Stimulated activated CD8-positive, alpha-beta memory T cell treated with anti-CD3 and anti-CD28 coated beads, Interleukin-15, amount 100 ng/mL, for 24 hours (primary cell): ENCODE results near the gene RNGTT.
"Not testable (repeated sequence)": the region's sequence is repeated elsewhere in the genome, so short reads cannot be mapped to it uniquely, and the experiment has no call there.

Source experiments
- DNase-seq: peaks from one replicate; pipeline ENCODE4 v3.0.0-alpha.2; 2020; ENCODE audit warnings: low read depth

RNGTT gene

DNA sequence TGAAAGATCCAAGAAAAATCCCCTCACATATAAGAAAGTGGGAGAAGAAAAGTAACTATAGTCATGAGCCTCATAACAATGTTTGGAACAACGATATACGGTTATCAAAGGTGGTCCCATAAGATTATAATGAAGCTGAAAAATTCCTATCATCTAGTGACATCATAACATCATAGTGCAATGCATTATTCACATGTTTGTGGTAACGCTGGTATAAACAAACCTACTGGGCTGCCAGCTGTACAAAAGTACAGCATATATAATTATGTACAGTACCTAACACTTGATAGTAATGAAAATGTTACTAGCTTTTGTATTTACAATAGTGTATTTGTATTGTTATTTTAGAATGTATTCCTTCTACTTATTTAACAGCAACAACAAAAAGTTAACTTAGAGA lies 240.7 kb downstream of the RNGTT start:
- no peak for DNase-seq

DNA sequence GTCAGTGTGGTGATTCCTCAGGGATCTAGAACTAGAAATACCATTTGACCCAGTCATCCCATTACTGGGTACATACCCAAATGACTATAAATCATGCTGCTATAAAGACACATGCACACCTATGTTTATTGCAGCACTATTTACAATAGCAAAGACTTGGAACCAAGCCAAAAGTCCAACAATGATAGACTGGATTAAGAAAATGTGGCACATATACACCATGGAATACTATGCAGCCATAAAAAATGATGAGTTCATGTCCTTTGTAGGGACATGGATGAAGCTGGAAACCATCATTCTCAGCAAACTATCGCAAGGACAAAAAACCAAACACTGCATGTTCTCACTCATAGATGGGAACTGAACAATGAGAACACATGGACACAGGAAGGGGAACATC lies 247.0 kb downstream of the RNGTT start:
- DNase-seq = not testable (repeated sequence)

DNA sequence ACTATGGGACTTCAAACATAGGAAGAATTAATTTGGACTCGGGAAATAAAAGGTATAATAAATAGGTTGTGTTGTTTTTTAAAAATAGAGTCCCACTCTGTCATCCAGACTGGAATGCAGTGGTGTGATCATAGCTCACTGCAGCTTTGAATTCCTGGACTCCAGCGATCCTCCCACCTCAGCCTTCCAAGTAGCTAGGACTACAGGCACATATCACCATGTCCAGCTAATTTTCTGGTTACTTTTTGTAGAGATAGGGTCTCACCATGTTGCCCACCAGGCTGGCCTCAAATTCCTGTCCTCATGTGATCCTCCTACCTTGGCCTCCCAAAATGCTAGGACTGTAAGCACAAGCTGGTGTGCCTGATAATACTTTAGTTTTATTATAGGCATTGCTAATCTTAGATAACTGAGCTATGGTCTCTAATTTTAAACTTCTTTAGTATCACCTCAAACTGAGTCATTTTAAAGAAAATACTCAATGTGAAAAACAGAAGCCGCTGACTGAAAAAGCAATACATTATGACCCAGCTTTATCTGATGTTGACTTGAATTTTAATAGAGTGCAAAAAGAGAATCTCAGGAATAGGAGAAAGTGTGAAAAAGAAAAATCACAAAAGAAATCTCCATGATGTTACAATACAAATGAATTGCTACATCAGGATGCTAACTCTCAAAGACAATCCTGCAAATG lies 251.0 kb downstream of the RNGTT start:
- no peak for DNase-seq

DNA sequence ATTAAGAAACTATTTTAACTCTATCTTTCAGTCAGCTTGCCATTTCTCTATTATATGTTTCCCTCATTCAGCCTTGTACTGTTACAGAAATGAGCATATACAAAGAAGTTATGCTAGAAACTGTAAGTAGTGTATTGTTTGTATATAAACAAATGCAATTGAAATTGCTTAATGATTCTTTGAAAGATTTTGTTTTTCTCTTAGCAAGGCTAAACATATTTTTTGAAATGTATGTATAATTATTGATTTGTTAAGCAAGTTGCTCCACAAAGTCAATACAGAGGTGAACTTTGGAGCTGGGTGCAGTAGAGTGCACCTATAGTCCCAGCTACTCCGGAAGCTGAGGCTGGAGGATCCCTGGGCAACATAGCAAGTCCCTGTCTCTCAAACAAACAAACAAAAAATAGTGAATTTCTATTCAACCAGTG lies 253.6 kb downstream of the RNGTT start:
- DNase-seq = no peak

DNA sequence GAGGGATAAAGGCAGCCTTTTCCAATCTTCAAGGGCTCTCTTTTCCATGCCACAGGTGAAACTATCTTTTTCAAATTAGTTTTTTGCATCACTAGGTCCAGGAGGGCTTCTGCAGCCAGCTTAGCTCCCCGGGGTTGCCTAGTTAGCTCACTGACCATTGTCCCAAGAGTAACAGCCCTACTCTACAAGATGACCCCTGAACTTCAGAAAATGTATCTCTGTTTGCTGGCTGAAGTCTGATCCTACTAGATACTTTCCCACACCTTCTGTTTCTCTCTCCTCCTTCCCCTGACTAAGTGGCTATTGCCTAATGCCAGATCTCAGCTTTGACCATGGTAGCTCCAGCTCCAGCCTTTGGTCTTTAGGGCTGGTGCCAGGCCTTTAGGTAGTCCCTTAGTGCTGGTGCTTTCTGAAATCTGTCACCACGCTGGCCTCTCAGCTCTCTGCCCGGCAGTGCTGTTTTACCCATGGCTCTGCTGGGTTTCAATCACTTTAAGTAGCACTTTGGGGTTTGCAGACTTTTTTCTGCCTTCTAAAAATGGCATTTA lies 255.1 kb downstream of the RNGTT start:
- DNase-seq = no peak

DNA sequence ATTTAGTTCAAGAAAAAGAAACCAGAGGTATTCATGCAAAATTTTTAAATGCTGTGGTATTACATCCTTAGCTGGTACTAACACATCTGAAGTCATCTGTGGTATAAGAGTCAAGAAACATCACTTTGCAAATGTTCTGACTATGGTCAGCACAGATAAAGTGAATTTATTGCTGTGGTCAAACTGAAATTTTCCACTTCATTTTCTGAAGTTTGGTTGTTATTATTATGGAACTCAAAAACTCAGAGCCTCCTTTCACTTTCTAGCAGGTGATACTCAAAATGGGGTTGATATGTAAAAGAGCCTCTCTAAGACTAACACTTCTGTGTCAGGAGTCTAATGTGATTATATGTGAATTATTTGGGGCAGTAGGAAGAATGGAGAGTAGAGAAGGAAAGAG lies 257.8 kb downstream of the RNGTT start:
- DNase-seq = no peak

DNA sequence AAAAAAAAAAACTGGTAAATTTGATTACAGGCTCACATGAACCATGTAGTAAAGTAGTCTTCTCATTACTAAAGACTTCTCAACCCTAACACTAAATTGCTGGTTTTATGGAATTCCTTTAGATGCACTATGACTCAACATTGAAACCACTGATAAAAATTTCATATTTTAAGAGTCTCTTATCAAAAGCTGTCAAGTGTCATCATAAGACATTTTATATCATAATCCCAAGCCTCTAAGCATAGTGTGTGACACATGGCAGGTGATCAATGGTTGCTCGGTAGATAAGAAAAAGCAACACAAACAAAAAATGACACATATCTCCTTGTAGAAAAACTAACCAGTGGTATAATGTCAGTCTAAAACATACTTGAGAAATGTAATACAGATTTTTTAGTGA lies 258.4 kb downstream of the RNGTT start:
- no peak for DNase-seq

DNA sequence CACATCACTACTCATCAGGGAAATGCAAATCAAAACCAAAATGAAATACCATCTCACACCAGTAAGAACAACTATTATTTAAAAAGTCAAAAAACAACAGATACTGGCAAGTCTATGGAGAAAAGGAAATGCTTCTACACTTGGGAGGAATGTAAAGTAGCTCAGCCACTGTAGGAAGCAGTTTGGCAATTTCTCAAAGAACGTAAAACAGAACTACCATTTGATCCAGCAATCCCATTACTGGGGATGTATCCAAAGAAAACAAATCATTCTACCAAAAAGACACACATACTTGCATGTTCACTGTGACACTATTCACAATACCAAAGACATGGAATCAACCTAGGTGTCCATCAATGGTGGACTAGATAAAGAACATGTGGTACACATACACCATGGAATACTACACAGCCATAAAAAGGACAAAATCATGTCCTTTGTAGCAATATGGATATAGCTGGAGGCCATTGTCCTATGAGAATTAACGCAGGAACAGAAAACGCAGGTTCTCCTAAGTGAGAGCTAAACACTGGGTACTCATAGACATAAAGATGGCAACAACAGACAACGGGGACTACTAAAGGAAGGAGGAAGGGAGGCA lies 260.4 kb downstream of the RNGTT start:
- DNase-seq = no peak

DNA sequence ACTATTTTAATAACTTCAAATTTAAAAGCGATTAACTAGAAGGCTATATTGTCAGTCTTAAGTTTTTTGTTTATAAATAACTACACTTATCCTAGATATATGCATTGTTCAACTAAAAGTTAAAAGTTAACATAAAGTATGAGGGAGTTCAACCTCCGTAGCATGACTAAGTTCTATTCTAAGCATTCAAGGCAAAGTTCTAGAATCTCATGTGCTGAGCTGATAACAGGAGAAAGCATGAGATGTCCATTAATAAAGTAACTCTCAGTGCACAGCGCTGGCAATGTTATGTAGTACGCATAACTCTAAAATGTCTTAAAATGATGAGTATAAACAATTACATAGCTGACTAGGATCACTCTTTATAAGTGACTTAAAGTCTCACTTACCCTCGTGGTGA lies 264.8 kb downstream of the RNGTT start:
- DNase-seq = no peak

DNA sequence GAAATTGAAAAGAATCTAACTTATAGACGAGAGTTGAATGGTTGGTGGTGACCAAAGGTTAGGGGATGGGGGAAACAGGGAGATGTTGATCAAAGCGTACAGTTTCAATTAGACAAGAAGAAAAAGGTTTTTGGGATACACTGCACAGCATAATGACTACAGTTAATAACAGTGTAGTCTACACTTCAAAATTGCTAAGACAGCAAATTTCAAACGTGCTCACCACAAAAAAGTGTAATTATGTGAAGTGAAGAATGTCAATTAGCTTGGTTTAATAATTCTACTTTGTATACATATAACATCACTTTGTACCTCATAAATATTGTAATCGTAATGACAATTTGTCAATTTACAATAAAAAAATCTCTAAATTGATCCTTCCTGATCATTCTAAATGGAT lies 267.5 kb downstream of the RNGTT start:
- DNase-seq = no peak

DNA sequence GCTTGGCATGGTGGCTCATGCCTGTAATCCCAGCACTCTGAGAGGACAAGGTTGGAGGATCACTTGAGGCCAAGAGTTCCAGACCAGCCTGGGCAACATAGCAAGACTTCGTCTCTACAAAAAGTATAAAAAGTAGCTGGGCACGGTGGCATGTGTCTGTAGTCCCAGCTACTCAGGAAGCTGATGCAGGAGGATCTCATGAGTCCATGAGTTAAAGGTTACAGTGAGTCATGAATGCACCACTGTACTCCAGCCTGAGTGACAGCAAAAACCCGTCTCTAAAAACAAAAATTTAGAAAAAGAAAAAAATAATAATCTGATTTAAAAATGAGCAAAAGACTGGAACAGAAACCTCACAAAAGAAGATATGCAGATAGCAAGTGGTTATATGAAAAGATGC lies 279.7 kb downstream of the RNGTT start:
- DNase-seq = no peak

DNA sequence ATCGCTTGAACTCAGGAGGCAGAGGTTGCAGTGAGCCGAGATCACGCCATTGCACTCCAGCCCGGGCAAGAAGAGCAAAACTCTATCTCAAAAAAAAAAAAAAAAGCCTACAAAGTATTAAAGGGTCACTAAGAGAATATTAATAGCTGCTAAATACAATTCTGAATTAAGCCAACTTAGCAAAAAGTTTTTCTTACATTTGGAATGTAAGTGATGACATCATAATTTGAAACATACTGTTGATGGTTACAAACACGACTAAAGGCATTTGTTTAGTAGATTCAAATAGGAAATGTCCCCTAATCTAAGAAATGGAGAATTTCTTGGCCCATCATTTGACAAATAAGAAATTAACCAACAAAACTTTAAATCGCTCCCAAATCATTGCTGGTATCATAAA lies 282.8 kb downstream of the RNGTT start:
- DNase-seq = no peak

DNA sequence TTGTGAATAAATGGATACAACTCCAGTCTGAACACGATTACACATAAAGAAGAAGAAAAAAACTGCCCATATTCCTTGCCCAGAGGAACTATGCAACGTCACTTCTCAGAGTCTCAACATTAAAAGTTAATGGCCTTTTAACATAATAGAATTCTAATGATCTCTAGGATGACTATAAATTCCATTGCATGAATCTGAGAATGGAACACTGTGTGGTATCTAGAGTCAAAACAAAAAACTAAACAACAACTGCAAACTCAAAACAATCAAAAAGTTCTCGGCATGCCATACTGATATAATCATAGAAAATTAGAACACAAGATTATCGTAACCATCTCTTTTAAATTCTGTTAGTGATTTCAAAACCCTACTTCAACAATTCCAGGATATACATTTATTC lies 283.6 kb downstream of the RNGTT start:
- DNase-seq = no peak

DNA sequence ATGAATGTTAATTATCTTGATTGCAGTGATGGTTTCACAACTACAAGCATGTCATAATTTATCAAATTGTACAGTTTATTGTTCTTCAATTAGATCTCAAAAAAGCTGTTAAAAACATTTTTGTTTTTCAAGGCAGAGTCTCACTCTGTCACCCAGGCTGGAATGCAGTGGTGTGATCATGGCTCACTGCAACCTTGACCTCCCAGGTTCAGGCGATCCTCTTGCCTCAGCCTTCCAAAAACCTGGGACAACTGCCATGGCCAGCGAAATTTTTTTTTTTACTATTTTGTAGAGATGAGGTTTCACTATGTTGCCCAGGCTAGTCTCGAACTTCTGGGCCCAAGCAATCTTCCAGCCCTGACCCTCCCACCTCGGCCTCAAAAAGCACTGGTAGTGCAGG lies 286.1 kb downstream of the RNGTT start:
- DNase-seq = no peak

DNA sequence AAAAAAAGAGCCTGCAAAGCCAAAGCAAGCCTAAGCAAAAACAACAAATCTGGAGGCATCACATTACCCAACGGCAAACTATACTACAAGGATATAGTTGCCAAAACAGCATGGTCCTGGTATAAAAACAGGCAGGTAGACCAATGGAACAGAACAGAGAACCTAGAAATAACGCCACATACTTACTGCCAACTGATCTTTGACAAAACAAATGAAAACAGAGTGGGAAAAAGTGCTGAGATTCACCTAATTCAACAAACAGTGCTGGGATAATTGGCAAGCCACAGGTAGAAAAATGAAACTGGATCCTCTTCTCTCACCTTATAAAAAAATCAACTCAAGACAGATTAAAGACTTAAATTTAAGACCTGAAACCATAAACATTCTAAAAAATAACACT lies 291.8 kb downstream of the RNGTT start:
- no peak for DNase-seq

DNA sequence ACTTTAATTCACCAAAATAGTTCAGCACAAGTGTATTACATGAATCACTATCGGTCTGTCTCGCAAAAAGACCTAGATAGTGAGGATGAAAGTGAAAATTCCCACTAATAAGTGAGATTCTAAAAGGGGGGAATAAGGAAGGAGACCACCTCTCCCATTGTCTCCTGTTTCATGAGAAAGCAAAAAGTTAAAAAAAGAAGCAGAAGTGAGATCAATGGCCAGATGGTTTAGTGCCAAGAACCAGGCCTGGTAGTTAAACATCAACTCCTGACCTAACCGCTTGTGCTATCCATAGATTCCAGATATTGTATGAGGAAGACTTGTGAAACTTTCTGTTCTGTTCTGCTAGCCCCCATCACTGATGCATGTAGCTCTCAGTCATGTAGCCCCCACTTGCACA lies 293.0 kb downstream of the RNGTT start:
- DNase-seq = no peak

DNA sequence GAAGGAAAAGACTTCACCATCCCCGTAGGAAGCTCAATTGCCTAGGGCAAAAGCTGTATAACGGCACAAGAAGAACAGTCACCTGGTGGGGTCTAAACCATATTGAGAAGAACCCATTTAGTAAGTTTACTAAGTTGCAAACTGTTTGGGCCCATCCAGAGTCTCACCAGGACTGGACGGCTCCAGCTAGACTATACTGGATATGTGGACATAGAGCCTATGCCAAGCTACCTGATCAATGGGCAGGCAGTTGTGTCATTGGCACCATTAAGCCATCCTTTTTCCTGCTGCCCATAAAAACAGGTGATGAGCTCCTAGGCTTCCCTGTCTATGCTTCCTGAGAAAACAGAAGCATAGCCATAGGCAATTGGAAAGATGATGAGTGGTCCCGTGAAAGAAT lies 293.9 kb downstream of the RNGTT start:
- DNase-seq = no peak

DNA sequence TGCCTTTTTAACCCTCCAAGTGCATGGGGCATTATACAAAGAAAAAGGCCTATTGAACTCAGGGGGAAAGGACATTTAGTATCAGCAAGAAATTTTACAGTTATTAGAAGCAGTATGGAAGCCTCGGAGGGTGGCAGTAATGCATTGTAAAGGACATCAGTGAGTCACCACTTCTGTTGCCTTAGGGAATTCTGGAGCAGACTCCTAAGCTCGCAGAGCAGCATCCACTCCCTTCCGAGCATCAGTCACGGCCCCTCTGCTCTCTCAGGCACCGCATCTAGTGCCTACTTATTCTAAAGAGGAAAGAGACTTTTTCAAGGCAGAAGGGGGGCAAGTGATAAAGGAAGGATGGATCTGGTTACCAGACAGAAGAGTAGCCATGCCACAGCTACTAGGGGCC lies 296.5 kb downstream of the RNGTT start:
- no peak for DNase-seq

DNA sequence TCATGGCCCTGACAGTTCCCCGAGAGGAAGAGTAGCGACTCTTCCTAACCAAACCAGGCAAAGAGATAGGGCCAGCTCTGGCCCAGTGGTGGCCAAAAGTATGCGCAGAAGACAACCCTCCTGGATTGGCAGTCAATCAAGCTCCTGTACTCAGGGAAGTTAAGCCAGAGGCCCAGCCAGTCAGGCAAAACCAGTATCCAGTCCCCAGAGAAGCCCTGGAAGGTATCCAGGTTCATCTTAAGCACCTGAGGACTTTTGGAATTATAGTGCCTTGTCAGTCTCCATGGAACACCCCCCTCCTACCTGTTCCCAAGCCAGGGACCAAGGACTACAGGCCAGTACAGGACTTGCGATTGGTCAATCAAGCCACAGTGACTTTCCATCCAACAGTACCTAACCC lies 298.3 kb downstream of the RNGTT start:
- DNase-seq = no peak

DNA sequence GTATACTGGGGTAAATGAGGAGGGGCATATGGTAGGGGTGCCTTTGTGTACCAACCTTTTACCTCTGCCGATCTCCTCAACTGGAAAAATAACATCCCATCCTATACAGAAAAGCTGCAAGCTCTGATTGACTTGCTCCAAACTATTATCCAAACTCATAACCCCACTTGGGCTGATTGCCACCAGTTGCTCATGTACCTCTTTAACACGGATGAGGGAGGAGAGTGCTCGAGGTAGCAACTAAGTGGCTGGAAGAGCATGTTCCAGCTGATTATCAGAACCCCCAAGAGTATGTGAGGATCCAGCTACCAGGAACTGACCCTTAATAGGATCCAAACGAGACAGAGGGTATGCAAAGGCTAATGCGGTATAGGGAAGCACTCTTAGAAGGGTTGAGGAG lies 299.6 kb downstream of the RNGTT start:
- DNase-seq = no peak

DNA sequence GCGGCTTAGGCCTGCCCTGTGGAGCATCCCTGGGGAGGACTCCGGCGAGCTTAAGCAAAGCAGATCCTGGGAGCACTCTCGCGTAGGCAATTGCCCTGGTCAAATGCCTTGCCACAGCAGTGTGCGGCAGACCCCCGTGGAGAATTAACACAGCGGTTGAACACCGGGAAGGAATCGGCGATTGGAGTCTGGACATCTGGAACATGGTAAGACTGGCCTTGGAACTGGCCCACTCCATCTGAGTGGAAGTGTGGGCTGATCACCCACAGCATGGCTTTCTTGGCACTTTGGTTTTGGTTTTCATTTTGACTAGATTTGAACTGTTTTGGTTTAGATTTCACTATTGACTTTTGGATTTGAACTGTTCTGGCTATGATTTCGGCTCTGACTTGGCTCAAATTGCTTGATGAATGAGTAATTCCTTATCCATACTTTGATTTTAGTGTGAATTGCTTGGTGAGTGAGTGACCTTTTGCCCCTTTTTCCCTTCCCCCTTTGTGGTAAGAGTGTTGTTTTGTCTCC lies 300.7 kb downstream of the RNGTT start:
- DNase-seq = no peak

DNA sequence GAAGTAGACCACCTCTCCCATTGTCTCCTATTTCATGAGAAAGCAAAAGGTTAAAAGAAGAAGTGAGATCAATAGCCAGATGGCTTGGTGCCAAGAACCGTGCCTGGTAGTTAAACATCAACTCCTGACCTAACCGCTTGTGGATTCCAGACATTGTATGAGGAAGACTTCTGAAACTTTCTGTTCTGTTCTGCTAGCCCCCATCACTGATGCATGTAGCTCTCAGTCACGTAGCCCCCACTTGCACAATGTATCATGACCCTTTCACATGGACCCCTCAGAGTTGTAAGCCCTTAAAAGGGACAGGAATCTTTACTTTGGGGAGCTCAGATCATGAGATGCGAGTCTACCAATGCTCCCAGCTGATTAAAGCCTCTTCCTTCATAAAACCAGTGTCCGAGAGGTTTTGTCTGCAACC lies 301.2 kb downstream of the RNGTT start:
- no peak for DNase-seq

DNA sequence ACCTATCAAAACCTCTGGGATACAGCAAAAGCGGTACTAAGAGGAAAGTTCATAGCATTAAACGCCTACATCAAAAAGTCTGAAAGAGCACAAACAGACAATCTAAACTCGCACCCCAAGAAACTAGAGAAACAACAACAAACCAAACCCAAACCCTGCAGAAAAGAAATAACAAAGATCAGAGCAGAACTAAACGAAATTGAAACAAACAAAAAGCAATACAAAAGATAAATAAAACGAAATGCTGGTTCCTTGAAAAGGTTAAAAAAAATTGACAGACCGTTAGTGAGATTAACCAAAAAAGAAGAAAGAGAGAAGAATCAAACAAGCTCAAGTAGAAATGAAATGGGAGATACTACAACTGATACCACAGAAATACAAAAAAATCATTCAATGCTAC lies 302.3 kb downstream of the RNGTT start:
- no peak for DNase-seq

DNA sequence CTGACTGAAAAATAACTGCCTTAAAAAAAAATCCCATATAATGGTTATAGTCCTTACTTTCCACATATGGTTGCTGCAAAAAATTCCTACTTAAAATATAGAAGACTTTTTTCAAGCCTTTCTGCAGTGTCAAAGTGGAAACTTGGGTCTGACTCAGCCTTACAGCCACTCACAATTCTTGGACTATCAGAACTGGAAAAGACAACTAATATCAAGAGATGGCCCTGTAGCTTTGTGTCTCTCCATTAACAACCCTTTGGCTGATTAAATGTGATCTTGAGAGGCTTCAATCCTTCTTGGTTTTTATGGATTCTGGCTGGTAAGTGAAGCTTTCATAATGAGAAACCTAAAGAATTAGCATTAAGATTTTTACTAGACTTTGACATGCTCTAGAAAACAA lies 307.8 kb downstream of the RNGTT start:
- DNase-seq = no peak
